ENCODE results near the gene ZNF580. TPM values are rescaled to one million over a fixed set of nuclear protein-coding genes. Genes with fewer than 3 reads are reported as not detected.

The ZNF580 gene
- total and polyA plus RNA-seq, 2 of the 8 experiments (the other 6 are each of a cell fraction or from before 2014, with no cell fraction given): 12.0 to 24.6 TPM

GRCh38 chr19:55605637-55606470, 34.9 kb upstream of the ZNF580 start, which contains the start of gene ZNF865 (continued):
- 0 out of 2 replicates have a peak, but pooled peaks have one; percentile 9 for TF ChIP-seq YY1 (IDR thresholded peaks at IDR 0.05; ENCODE audit: low read depth, low read length)
- TF ChIP-seq MAX (IDR thresholded peaks at IDR 0.05): peak; percentile 75
- peak; percentile 68 for TF ChIP-seq PHF8 (conservative IDR thresholded peaks at IDR 0.05; ENCODE audit: low read depth, low read length)
- TF ChIP-seq CBX8 (IDR thresholded peaks at IDR 0.05; ENCODE audit: borderline replicate concordance, low read depth, low read length): no peak
- TF ChIP-seq EP300 (IDR thresholded peaks at IDR 0.05; ENCODE audit: borderline replicate concordance in 1 of 2, low read depth in 2 of 2, low read length in 2 of 2): no peak
- no peak for TF ChIP-seq SUZ12 (IDR thresholded peaks at IDR 0.05; ENCODE audit: low read length)
- TF ChIP-seq ZNF274 (IDR thresholded peaks at IDR 0.05; ENCODE audit: borderline replicate concordance, extremely low read depth, low read length): no peak
- TF ChIP-seq JUND (IDR thresholded peaks at IDR 0.05; ENCODE audit: low read length): no peak
- no peak for TF ChIP-seq GTF2F1 (IDR thresholded peaks at IDR 0.05; ENCODE audit: borderline replicate concordance, low read depth, low read length)
- no peak for TF ChIP-seq CHD1 (IDR thresholded peaks at IDR 0.05; ENCODE audit: low read depth, low read length)
- TF ChIP-seq TBP (IDR thresholded peaks at IDR 0.05; ENCODE audit: low read depth, low read length): no peak
- TF ChIP-seq TEAD4 (IDR thresholded peaks at IDR 0.05; ENCODE audit: low read depth, low read length): 0 out of 2 replicates have a peak, but pooled peaks have one; percentile 7
- no peak for TF ChIP-seq ASH2L (IDR thresholded peaks at IDR 0.05; ENCODE audit: low read length)
- TF ChIP-seq SAP30 (IDR thresholded peaks at IDR 0.05; ENCODE audit: insufficient read depth, insufficient replicate concordance, low read length): peak; percentile 65
- no peak for TF ChIP-seq CHD2 (IDR thresholded peaks at IDR 0.05; ENCODE audit: low read length)
- peak; percentile 39 to 75; a peak in 2 of 4 replicates for TF ChIP-seq SIN3A (conservative IDR thresholded peaks at IDR 0.05 in 1 of 2, IDR thresholded peaks at IDR 0.05 in 1 of 2; ENCODE audit: low read depth in 1 of 2, low read length in 2 of 2)
- TF ChIP-seq CBX5 (IDR thresholded peaks at IDR 0.05; ENCODE audit: low read depth, low read length): no peak
- TF ChIP-seq CEBPB (IDR thresholded peaks at IDR 0.05; ENCODE audit: low read depth, low read length): no peak
- no peak for TF ChIP-seq KDM4A (IDR thresholded peaks at IDR 0.05; ENCODE audit: low read depth, low read length, severe bottlenecking)
- peak; percentile 73 to 75 for TF ChIP-seq RAD21 (IDR thresholded peaks at IDR 0.05 in 1 of 2, conservative IDR thresholded peaks at IDR 0.05 in 1 of 2; ENCODE audit: low read depth in 2 of 2, low read length in 2 of 2)
- no peak for TF ChIP-seq SRF (IDR thresholded peaks at IDR 0.05; ENCODE audit: low read depth, low read length)
- TF ChIP-seq CTBP2 (IDR thresholded peaks at IDR 0.05; ENCODE audit: borderline replicate concordance, insufficient read depth, insufficient read length, low read length): no peak
- TF ChIP-seq SP4 (IDR thresholded peaks at IDR 0.05; ENCODE audit: low read length): no peak
- no peak for TF ChIP-seq SP1 (IDR thresholded peaks at IDR 0.05; ENCODE audit: low read depth, low read length)

Data from H1 (cell line).